Islet of Langerhans (tissue), 1 donor: ENCODE measurements around the gene SH3PXD2A.
"Not testable (repeated sequence)": the region's sequence is repeated elsewhere in the genome, so short reads cannot be mapped to it uniquely, and the experiment has no call there.

Source experiments
- FAIRE-seq: peaks from one replicate; lab custom pipeline; 2011; peaks lifted over from hg19 to GRCh38; lab: Jason Lieb, UNC

SH3PXD2A gene

GRCh38 chr10:103849880-103850571, 5.3 kb downstream of the SH3PXD2A start:
- peak; percentile 65 for FAIRE-seq

GRCh38 chr10:103849212-103849877, 6.0 kb downstream of the SH3PXD2A start:
- no peak for FAIRE-seq

- FAIRE-seq = no peak
These were observed 7.4 kb downstream of the SH3PXD2A start for GRCh38 chr10:103847909-103848468.

GRCh38 chr10:103847346-103847745, 8.0 kb downstream of the SH3PXD2A start:
- FAIRE-seq = no peak

- FAIRE-seq = peak; percentile 96
These were observed 9.4 kb downstream of the SH3PXD2A start for GRCh38 chr10:103845972-103846371.

- FAIRE-seq = not testable (repeated sequence)
These were observed 10.0 kb downstream of the SH3PXD2A start for GRCh38 chr10:103845346-103845745.

GRCh38 chr10:103843854-103844570, 11.4 kb downstream of the SH3PXD2A start:
- no peak for FAIRE-seq

GRCh38 chr10:103843045-103843444, 12.3 kb downstream of the SH3PXD2A start:
- no peak for FAIRE-seq

- FAIRE-seq = no peak
These were observed 12.8 kb downstream of the SH3PXD2A start for GRCh38 chr10:103842605-103843004.

GRCh38 chr10:103841519-103841918, 13.9 kb downstream of the SH3PXD2A start:
- FAIRE-seq = no peak

- FAIRE-seq = no peak
These were observed 14.7 kb downstream of the SH3PXD2A start for GRCh38 chr10:103840740-103841070.

- FAIRE-seq = no peak
These were observed 15.3 kb downstream of the SH3PXD2A start for GRCh38 chr10:103839872-103840739.

- no peak for FAIRE-seq
These were observed 15.9 kb downstream of the SH3PXD2A start for GRCh38 chr10:103839519-103839871.

- no peak for FAIRE-seq
These were observed 16.4 kb downstream of the SH3PXD2A start for GRCh38 chr10:103838862-103839518.

- no peak for FAIRE-seq
These were observed 17.3 kb downstream of the SH3PXD2A start for GRCh38 chr10:103838070-103838395.

- no peak for FAIRE-seq
These were observed 17.9 kb downstream of the SH3PXD2A start for GRCh38 chr10:103837370-103838069.

GRCh38 chr10:103836861-103837260, 18.5 kb downstream of the SH3PXD2A start:
- no peak for FAIRE-seq

- FAIRE-seq = no peak
These were observed 19.1 kb downstream of the SH3PXD2A start for GRCh38 chr10:103836273-103836672.

GRCh38 chr10:103835096-103836050, 20.0 kb downstream of the SH3PXD2A start:
- FAIRE-seq = no peak
